ENCODE results near the gene SYNPR. TPM values are rescaled to one million over a fixed set of nuclear protein-coding genes. Genes with fewer than 3 reads are reported as not detected.
A peak's percentile ranks its signal among the peaks of the same experiment; 100 is the strongest.

The SYNPR gene
- total RNA-seq = not detected
- long read RNA-seq = 0 reads

GRCh38 chr3:63278171-63279004 lies at the start of gene SYNPR:
SYNPR (plus strand) TSS chr3:63278308.
- ATAC-seq = peak in 1 of 2 donors; percentile 15
- H3K27me3 ChIP-seq (ENCODE audit: low read depth) = peaks cover 31% of the 10 kb centered on the region

GRCh38 chr3:63228677-63229076 lies 49.4 kb upstream of the SYNPR start:
- Histone ChIP-seq H3K27me3 (ENCODE audit: low read depth) (no peaks in the 10 kb centered on the region), H3K4me1 (no peaks in the 10 kb centered on the region), H3K9me3 (no peaks in the 10 kb centered on the region), H3K4me3 (no peak overlapping the region), H3K36me3 (no peaks in the 10 kb centered on the region), H3K27ac (no peak overlapping the region)
- DNase-seq (no peak), ATAC-seq (peak; percentile 56 to 67)
- intact Hi-C loops (cut with DNase I) = no loop called here
- peak; percentile 53 for TF ChIP-seq CTCF (IDR thresholded peaks at IDR 0.05)

More at GRCh38 chr3:63278171-63279004, at the start of gene SYNPR:
- no peaks in the 10 kb centered on the region for H3K36me3 ChIP-seq
- no peaks in the 10 kb centered on the region for H3K9me3 ChIP-seq
- H3K27ac ChIP-seq = no peak within 1 kb of the TSS
- intact Hi-C loops (cut with DNase I) = no loop called here
- no peak for DNase-seq
- no peak for TF ChIP-seq CTCF (IDR thresholded peaks at IDR 0.05)
- no peak within 1 kb of the TSS for H3K4me3 ChIP-seq
- no peaks in the 10 kb centered on the region for H3K4me1 ChIP-seq

- no peaks in the 10 kb centered on the region for H3K4me1 ChIP-seq
- ATAC-seq (no peak), DNase-seq (no peak)
- no peak overlapping the region for H3K4me3 ChIP-seq
- no peaks in the 10 kb centered on the region for H3K27me3 ChIP-seq (ENCODE audit: low read depth)
- intact Hi-C loops (cut with DNase I) = no loop called here
- no peaks in the 10 kb centered on the region for H3K36me3 ChIP-seq
- no peak for TF ChIP-seq CTCF (IDR thresholded peaks at IDR 0.05)
- H3K27ac ChIP-seq = no peak overlapping the region
- H3K9me3 ChIP-seq = no peaks in the 10 kb centered on the region
Measured at GRCh38 chr3:63230146-63230545, 48.0 kb upstream of the SYNPR start.

- Histone ChIP-seq H3K4me1 (no peaks in the 10 kb centered on the region), H3K4me3 (no peak overlapping the region), H3K36me3 (no peaks in the 10 kb centered on the region), H3K9me3 (no peaks in the 10 kb centered on the region), H3K27me3 (ENCODE audit: low read depth) (no peaks in the 10 kb centered on the region), H3K27ac (no peak overlapping the region)
- ATAC-seq = no peak
- no peak for TF ChIP-seq CTCF (IDR thresholded peaks at IDR 0.05)
- intact Hi-C loops (cut with DNase I) = no loop called here
- DNase-seq = no peak
Measured at GRCh38 chr3:63231643-63232042, 46.5 kb upstream of the SYNPR start.

- H3K4me3 ChIP-seq = no peak overlapping the region
- intact Hi-C loops (cut with DNase I) = no loop called here
- ATAC-seq = no peak
- H3K27me3 ChIP-seq (ENCODE audit: low read depth) = no peaks in the 10 kb centered on the region
- DNase-seq = no peak
- no peaks in the 10 kb centered on the region for H3K36me3 ChIP-seq
- H3K27ac ChIP-seq = no peak overlapping the region
- TF ChIP-seq CTCF (IDR thresholded peaks at IDR 0.05) = no peak
- H3K4me1 ChIP-seq = no peaks in the 10 kb centered on the region
- H3K9me3 ChIP-seq = no peaks in the 10 kb centered on the region
Measured at GRCh38 chr3:63232764-63233396, 45.2 kb upstream of the SYNPR start.

Measured in lower lobe of right lung (tissue), 2 donors.